GM21367 (cell line): ENCODE measurements around the gene VPS35L.

Experiments
- ATAC-seq: cut with Tn5 transposase; IDR thresholded peaks from one replicate; pipeline ENCODE4 v1.9.1; 2021; ENCODE audit not compliant: unreplicated experiment

The VPS35L gene

DNA sequence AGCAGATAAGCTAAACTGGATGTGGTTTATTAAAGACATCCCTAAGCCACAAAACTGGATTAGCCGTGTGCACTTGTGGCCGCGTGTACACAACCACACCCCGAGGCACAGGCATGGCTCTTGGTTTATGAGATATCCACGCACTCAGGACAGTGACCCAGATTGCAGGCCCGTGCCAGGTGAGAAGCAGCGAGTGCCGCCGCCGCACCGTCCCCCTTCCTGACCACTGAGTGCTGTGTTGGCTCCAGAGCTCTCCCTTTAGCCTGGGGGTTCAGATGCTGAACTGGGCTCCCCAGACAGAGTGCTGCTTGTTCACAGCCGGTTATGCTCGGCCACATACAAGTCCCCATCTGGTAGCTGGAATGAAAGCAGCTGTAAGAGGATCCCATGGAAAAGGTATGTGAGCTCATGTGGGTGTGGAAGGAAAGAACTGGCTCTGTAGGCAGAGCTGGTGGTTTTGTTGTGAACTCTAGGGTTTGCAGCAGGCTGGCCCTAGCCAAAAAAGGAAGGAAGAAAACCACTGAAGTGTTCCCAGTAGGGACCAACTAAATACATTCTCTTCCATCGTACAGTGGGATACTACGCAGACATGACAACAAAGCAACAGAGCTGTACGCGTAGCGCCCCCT, 133.0 kb downstream of the VPS35L start:
- ATAC-seq, result no peak

DNA sequence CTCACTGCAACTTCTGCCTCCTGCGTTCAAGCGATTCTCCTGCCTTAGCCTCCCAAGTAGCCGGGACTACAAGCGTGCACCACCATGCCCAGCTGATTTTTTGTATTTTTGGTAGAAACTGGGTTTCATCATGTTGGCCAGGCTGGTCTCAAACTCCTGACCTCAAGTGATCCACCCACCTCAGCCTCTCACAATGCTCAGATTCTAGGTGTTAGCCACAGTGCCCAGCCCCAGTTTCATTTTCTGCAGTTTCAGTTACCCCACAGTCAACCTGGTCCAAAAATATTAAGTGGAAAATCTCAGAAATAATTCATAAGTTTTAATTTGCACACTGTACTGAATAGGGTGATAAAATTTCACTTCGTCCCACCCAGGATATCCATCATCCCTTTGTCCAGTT, 133.8 kb downstream of the VPS35L start:
- no peak for ATAC-seq

DNA sequence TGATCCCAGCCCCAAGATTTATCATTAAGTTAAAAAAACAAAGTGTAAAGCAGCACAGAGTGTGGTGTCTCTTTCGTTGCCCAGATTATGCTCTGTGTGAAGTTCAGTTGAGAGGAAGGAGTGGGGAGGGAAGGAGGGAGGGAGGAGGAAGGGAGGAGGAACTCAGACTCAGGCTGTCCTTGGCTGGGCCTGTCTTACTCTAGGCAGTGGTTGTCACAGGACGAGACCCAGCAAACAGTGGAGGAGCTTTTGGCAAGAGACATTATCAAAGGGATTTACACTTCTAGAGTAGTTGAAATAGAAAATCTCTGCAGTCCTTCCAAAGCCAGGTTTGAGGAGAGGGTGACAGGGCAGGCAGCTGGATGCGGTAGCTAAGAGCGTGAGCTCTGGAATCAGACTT, 134.7 kb downstream of the VPS35L start:
- ATAC-seq, result no peak

DNA sequence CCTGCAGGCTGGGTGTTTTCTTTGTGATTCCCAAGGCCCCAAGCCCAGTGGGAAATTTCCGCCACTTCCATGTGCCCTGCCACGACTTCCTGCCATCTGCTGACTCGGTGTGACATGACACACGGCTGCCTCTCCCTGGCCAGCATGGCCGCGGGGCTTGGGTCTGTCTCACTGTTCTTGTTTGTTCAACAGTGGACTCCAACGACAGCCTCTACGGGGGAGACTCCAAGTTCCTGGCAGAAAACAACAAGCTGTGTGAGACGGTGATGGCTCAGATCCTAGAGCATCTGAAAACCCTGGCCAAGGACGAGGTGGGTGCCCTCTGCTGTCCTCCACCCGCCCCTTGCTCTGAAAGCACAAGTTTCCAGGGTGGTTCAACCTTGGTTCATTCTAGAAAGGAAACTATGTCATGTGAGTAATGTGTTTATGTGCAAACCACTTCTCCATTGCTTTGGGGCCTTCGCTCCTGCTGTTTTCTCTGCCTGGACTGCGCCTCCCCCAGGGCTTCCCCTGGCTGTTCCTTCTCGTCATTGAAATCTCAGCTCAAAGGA, 135.7 kb downstream of the VPS35L start:
- ATAC-seq, result no peak

DNA sequence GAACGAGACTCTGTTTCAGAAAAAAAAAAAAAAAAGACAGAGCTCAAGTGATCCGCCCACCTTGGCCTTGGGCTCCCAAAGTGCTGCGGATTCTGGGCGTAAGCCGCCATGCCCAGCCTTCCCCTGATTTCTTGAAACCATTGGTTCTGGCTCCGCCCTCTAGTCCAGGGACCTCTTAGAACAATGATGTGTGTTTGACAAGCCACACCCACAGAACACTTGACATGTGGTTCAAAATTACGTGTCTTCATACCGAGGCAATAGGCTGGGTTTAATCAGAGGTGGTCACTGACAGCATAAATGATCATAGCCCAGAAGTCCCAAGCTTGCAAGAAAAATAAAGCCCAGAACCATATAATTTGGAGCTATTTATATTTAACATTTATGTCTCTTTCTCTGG, 139.5 kb downstream of the VPS35L start:
- ATAC-seq, result no peak

DNA sequence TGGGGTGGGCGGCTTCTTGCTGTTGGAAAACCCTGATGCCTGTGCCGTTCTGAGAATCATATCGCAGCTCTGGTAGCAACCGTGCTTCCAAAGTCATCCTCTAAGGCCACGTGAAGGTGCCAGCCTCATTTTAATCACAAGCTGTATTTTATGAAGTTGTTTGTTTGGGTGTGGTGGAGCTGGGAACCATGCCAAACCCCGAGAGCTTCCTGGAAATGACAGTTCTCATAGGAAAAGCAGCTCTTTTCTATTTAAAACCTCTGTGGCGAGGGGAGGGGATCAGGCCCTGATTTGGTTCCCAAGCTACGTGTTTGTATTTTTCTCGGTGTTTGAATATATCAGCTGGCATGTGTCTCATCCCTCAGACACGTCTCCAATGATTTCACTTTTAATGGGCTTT, 140.8 kb downstream of the VPS35L start:
- no peak for ATAC-seq

DNA sequence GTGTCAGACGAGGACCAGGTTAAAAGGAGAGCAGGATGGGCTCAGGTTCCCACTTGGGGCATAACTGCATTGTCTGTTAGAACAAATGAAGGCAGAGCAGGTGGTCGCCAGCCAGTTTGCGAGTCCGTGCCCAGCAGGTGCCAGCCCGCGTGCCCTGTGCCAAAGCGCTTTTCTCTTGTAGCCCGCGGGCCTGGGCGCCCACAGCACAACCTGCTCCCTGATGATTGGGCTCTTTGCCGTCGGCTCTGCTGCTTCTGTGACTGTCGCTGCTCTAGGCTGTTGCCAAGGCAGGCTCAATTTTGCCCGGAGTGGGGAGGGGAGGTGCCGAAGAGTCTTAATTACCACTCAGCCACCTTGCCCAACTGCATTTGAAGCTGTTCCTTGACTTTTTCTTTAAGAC, 141.5 kb downstream of the VPS35L start:
- no peak for ATAC-seq

DNA sequence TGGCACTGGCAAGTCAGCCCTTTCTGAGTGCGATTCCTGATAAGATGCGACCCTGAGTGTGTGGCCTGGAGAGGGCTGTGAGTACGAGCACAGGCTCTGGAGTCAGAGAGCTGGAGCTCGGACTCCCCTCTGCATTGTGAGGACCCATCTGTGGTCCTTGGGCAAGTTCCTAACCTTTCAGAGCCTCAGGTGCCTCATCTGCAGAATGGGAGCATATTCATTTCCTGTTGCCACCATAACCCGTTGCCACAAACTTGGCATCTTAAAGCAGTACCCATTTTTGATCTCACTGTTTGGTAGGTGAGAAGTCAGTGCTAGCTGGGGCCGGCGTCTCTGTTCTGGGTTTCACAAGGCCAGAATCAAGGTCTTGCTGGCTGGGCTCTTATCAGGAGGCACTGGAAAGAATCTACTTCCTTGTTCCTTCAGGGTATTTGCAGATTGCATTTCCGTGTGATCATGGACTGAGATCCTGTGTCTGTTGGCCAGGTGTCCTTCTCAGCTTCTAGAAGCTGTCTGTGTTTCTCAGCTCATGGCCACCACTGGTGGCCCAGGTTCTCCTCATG, 142.3 kb downstream of the VPS35L start:
- no peak for ATAC-seq

DNA sequence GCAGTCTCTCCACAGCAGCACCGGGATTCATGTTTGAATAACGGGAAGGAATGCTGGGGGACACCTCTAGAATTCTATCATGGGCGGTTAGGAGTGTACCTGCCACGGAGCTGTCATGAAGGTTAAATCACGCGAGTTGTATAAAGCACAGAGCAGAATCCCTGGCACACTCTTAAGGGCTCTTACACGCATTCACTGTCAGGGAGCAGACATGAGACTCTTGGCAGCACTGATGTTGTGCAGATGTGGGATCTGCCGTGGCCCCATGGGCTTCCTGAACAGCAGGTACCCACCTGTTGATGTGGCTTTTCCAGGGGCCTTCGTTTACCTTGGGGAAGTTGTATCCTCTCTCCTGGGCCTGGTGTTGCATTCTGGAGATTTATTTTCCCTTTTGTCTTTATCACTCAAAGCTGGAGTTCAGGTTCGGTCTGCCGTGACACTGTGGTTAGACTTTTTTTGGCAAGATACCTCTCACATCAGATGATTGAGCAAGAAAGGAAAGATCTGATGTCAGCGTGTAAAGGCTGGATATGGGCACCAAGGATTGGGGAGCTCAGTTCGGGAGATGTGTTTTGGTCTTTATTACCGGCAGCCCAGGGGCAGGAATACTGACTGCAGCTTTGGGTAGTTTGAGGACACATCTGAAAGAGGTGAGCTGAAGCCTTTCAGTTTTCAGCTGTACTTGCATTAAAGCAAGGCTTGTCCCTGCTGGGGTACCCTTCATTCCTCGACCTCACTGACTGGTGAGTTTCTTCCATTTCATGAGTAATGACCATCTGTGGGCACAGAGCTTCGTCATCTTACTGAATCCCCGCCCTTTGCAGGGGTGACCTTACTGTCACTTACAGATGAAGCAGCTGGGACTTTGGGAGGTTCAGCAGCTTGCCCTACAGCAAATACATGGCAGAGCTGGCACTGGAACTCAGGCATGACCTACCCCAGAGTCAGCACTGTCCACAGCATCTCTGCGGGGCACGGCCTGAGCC, 143.3 kb downstream of the VPS35L start:
- no peak for ATAC-seq

DNA sequence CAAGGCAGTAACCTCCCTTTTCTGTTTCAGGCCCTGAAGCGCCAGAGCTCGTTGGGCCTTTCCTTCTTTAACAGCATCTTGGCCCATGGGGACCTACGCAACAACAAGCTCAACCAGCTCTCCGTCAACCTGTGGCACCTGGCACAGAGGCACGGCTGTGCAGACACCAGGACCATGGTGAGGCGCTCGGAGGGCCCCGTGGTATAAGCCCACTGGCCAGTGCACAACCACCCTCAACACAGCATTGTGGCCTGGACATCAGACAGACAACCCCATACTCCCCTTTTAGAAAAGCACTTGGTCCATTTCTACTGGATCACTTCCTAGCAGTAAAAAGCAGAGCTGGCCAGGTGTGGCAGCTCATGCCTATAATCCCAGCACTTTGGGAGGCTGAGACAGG, 144.0 kb downstream of the VPS35L start:
- no peak for ATAC-seq

DNA sequence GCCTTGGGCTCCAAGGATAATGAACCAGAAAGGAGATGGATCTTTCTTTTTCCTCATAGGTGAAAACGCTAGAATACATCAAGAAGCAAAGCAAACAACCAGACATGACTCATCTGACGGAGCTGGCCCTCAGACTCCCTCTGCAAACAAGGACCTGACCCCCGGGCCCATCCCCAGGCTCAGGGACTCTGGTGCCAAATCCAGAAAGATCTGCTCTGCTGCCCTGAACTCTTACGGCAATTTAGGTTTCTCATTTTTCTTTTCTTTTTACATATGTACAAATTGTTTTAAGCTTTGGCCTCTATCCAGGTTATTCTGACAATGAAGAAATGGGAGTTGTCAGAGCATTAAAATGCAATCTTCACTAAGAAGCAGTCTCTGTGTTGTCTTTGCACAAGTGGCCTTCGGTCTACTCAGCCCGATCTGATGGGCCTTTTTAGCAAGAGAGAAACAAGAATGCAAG, 144.8 kb downstream of the VPS35L start:
- no peak for ATAC-seq

DNA sequence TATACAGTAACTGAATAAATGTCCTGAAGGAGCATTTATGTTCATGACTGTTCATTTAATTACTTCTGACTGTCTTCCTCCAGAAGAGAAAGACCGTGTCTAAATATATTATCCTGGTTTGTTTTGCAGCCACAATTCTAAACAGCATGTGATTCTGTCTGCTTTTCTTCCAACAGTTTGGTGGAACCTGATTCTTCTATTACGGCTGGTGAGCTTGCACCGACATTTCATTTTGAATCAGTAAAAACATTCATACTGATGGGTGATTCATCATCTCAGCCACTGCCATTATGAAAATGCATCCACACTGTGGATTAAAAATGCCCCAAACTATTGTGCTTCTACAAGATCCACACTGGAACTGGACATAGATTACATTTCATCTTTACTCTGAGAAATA, 145.6 kb downstream of the VPS35L start:
- no peak for ATAC-seq

DNA sequence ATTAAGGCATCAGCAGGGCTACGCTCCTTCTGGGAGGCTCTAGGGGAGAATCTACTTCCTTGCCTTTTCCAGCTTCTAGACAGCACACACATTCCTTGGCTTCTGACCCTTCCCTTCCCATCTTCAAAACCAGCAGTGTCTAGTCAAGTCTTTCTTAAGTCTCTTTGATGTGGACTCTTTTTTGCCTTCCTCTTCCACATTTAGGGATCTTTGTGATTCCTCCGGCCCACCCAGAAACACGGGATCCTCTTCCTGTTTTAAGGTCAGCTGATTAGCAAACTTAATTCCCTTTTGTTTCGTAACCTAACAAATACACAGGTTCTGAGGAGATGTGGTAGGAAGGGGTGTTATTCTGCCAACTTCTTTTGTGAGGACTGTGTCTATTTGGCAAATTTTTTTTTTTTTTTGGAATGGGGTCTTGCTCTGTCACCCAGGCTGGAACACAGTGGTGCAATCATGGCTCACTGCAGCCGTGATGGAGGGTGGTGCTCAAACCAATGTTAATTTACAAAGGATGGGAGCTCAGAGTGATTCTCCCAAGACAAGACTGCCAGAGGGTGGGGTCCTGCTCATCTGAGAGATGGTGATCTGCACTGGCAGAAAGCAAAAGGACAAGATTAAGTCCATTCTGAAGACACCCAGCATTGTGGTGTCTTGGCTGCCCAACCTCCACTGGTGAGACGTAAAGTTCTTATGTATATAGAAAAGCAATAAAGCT, 147.8 kb downstream of the VPS35L start:
- no peak for ATAC-seq

DNA sequence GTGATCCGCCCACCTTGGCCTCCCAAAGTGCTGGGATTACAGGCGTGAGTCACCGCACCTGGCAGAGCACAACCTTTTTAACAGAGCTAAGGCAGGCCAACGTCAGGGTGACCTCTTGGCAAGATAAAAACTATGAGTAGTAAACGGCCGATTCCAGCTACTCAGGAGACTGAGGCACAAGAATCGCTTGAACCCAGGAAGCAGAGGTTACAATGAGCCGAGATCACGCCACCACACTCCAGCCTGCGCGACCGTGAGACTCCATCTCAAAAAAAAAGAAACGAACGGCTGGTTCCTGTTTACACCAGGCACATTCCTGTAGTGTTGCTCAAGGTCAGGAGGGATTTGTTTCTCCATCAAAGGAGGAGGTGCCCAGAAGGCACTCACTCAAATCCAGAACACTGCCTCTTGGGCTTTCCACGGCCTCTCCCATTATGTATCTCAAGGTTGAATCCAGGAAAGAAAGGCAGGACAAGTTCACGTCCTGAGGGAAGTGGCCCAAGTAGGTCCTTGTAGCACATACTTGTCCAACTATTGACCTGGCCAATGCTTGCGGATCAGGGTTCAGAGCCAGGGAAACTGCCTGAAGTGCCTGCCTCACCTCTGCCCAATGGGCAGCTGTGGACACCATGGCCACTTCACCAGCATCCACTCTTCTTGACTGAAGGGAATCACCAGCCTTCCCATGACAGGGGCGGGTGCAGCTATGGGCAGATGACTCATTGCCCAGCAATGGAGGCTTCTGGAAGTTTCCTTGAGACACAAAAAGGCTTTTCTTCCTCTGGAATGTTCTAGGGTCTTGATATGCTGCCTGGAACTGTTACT, 149.0 kb downstream of the VPS35L start:
- ATAC-seq, result no peak

DNA sequence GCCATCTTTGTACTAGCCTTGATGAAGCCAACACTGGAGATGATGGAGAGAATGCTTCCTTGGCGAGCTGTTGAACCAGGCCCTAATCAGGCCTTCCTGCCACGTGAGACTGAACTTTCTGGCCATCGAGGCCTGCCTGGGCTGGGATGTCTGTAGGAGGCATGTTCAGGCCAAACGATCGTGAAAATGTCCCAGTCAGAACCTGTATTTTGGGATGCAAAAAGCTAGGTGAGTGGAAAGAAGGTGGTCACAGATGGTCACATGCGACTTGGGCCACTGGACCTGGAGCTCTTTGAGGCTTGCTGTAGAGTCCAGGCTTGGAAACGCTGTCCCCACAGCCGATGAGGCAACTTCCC, 149.6 kb downstream of the VPS35L start:
- no peak for ATAC-seq

DNA sequence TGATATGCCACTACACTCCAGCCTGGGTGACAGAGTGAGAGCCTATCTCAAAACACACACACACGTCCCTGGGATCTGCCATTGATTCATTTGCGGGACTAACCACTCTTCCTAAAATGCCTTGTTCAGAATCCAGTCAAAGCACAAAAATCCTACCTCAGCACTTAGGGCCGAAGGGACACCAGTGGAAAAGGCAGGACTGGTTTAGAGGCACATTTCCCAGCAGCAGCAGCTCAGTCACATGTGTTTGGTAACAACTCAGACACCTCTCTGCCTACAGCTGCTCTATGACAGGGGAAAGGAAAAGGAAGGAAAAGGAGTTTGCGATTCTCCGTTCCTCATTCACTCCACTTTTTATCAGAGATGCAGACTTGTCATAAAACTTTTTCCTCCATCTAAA, 150.3 kb downstream of the VPS35L start:
- no peak for ATAC-seq

DNA sequence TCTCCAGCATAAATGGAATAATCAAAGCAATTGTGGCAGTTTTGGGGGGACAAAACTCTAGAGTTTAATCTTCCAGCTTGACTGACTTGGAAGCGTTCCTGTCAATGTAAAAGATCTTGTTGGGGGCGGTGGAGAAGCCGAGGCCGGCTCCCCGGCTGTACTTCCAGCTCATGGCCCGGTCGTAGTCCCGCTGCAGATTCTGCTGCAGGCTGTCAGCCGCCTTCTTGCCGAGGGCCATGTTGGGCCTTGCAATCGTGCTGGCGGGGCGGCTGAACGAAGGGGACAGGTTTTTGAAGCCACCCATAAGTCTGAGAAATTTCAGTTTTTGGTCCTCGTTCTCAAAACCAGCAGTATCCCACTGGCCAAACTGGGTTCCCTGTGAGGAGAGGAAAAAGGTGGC, 151.3 kb downstream of the VPS35L start:
- ATAC-seq, result no peak

DNA sequence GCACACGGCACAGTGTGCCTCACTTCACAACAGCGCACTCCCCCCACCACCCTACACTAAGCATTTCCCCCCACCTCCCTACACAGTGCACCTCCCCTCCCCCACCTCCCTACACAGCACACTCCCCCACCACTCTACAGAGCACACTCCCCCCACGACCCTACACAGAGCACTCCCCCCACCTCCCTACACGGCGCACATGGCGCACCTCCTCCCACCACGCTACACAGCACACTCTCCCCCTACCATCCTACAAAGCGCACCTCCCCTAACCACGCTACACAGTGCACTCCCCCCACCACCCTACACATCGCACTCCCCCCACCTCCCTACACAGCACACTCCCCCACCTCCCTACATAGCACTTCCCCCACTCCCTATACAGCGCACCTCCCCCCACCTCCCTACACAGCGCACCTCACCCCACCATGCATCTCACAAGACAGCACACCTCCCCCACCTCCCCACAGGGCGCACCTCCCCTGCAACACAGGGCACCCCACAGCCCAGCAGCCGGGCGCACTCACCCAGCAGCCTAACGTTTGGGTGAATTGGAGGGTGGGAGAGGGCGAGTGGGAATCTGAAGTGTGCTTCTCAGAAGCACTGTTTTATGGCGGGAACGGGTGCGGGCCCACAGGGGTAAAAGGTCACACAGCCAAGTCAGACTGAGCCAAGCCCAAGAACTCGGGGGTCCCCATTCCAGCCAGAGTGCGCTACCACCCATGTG, 152.2 kb downstream of the VPS35L start:
- no peak for ATAC-seq

DNA sequence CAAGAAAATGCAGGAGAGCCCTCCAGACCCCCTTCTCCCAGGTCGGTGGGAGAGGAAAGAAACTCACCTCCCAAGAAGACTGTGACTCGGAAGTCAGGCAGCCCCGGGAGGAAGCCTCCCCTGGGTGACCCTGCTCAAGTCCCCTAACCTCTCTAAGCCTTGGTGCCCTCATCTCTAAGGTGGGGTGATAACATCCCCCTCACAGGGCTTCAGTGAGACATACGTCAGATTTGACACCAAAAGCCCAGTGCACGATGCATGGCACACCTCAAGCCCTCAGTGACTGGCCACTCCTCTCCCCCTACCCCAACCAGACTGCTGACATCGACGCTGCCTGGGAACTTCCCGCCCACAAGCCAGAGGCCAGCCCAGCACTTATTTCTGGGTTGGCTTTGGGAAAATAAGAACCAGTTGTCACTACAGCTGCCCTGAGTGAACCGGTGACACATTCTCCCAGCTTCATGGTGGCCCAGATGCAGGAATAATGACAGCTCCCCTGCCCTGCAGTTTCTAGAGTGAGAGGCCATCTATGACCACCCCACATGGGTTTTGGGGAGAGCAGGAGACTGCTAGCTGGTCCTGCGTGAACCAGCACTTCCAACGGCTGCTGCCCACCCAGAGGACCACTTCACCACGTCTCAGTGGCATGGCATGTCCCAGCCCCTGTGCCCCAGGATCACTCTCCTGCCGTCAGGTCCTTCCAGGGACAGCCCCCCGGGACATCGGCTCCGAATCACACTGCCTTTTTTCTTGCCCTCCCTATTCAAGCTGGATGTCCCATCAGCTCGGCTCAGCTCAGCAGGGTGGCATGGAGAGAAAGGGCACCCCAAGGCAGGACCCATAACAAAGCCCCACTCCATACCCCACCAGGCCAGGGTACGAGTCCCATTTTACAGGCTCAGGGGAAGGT, 153.0 kb downstream of the VPS35L start:
- no peak for ATAC-seq
